K562 (cell line): ENCODE results near the gene OTOG. TPM values are rescaled to one million over a fixed set of nuclear protein-coding genes. Genes with fewer than 3 reads are reported as not detected.

Experiments
- ATAC-seq: fragments of 200-7000 bp; cut with Tn5 transposase; 3 replicates; pipeline ENCODE4 v1.9.1; 2020; ENCODE audit warnings: moderate library complexity
- BruUV-seq: library from RNA; stranded (reverse); fragments of 400-500 nt; replicated peaks from 2 replicates; lab custom pipeline; 2021; lab: Mats Ljungman, UMichigan
- CTCF ChIA-PET: fragments of 300-600 bp; formaldehyde crosslinking; extraction: SDS; loops from one replicate; lab custom pipeline; 2021; ENCODE audit warnings: low intra/inter-chr PET ratio; lab: Yijun Ruan, JAX
- POLR2A ChIA-PET: fragments of 300-600, 350-650 bp; sonication (Branson Sonifier 250); formaldehyde crosslinking; extraction: SDS; loops from one replicate; lab custom pipeline; 2021; ENCODE audit warnings: antibody characterized with exemption, inconsistent platforms; lab: Yijun Ruan, JAX
- DNase-seq, 4 experiments: peaks; one replicate each; pipeline versions ENCODE4 v3.0.0 to v3.0.0-alpha.2; 2011 to 2018; ENCODE audit warnings: low spot score in 3 of 4, mixed read lengths in 3 of 4; ENCODE audit errors: extremely low read depth in 1 of 4
- FAIRE-seq: peaks from 2 replicates; lab custom pipeline; 2011; peaks lifted over from hg19 to GRCh38; lab: Jason Lieb, UNC
- H2AFZ ChIP-seq: 2 replicates; pipeline ENCODE4 v1.6.0; 2011; ENCODE audit warnings: low read depth, low read length, control low read depth, inconsistent platforms
- H3K27ac ChIP-seq: fragments of 200-600 bp; 3 replicates; pipeline ENCODE4 v1.8.0; 2011; ENCODE audit warnings: low read depth, mild to moderate bottlenecking, control low read depth, inconsistent platforms, low read length, moderate library complexity, mixed read lengths; ENCODE audit errors: extremely low read depth
- H3K27me3 ChIP-seq, 2 experiments: fragments of 300-600 bp in 1 of 2; 2 replicates in 1 of 2; 3 replicates in 1 of 2; pipeline versions ENCODE4 v1.6.0 to v1.8.0; 2011; ENCODE audit warnings: inconsistent platforms in 2 of 2, low read length in 2 of 2, mild to moderate bottlenecking in 1 of 2, mixed read lengths in 1 of 2, moderate library complexity in 1 of 2; ENCODE audit not compliant: control insufficient read depth in 2 of 2, insufficient read depth in 2 of 2
- H3K36me3 ChIP-seq: fragments of 300-600 bp; 3 replicates; pipeline ENCODE4 v1.8.0; 2011; ENCODE audit warnings: mild to moderate bottlenecking, low read length, inconsistent platforms; ENCODE audit not compliant: control insufficient read depth, insufficient read depth
- H3K4me1 ChIP-seq, 2 experiments: fragments of 200-600 bp in 1 of 2; replicated peaks in 1 of 2; 2 replicates in 1 of 2; 3 replicates in 1 of 2; pipeline versions ENCODE4 v1.5.1 to v1.8.0; 2011; ENCODE audit warnings: inconsistent platforms in 2 of 2, low read length in 2 of 2, mild to moderate bottlenecking in 1 of 2, mixed read lengths in 1 of 2, moderate library complexity in 1 of 2; ENCODE audit not compliant: control insufficient read depth in 2 of 2, insufficient read depth in 2 of 2
- H3K4me2 ChIP-seq: 2 replicates; pipeline ENCODE4 v1.6.1; 2011; ENCODE audit warnings: low read length, control low read depth, inconsistent platforms, mixed read lengths; ENCODE audit not compliant: insufficient read depth
- H3K4me3 ChIP-seq: fragments of 200-600 bp; sonication (generic), shearing (Covaris generic); 2 replicates; pipeline ENCODE4 v1.5.1; 2016; ENCODE audit warnings: control low read depth, inconsistent platforms
- H3K79me2 ChIP-seq: fragments of 200-600 bp; 3 replicates; pipeline ENCODE4 v1.8.0; 2011; ENCODE audit warnings: low read length, inconsistent platforms; ENCODE audit not compliant: control insufficient read depth, insufficient read depth
- H3K9ac ChIP-seq, 2 experiments: 2 replicates each; pipeline versions ENCODE4 v1.6.0 to v1.6.1; 2011; ENCODE audit warnings: low read depth in 2 of 2, low read length in 2 of 2, control low read depth in 1 of 2, inconsistent platforms in 1 of 2, mild to moderate bottlenecking in 1 of 2, mixed read lengths in 1 of 2; ENCODE audit not compliant: insufficient read depth in 1 of 2
- H3K9me1 ChIP-seq: one replicate; pipeline ENCODE4 v1.6.0; 2011; ENCODE audit warnings: inconsistent platforms, mild to moderate bottlenecking, low read length, moderate library complexity; ENCODE audit not compliant: control insufficient read depth, insufficient read depth
- H3K9me3 ChIP-seq: replicated peaks from 2 replicates; pipeline ENCODE4 v1.5.1; 2011; ENCODE audit warnings: low read depth, low read length, inconsistent platforms; ENCODE audit not compliant: control insufficient read depth, insufficient read depth
- H4K20me1 ChIP-seq: replicated peaks from 2 replicates; pipeline ENCODE4 v1.6.1; 2011; ENCODE audit warnings: low read length, inconsistent platforms, mixed read lengths; ENCODE audit not compliant: control insufficient read depth, insufficient read depth
- ASH1L ChIP-seq: fragments of 450-650 bp; IDR thresholded peaks from 2 replicates; pipeline ENCODE4 v1.6.1; 2018; ENCODE audit warnings: borderline replicate concordance, mild to moderate bottlenecking, low read depth; ENCODE audit not compliant: partially characterized antibody
- EGR1 ChIP-seq: fragments of 450-650 bp; conservative IDR thresholded peaks from 2 replicates; pipeline ENCODE4 v1.6.1; 2017; ENCODE audit warnings: mild to moderate bottlenecking
- FOXO4 ChIP-seq: fragments of 450-650 bp; formaldehyde crosslinking; IDR thresholded peaks from 2 replicates; pipeline ENCODE4 v1.4.0; 2020; ENCODE audit warnings: mild to moderate bottlenecking, moderate library complexity
- REST ChIP-seq, 2 experiments: fragments of 450-650 bp; formaldehyde crosslinking in 1 of 2; IDR thresholded peaks; 2 replicates each; pipeline versions ENCODE4 v1.4.0 to v1.6.1; 2014 to 2020; ENCODE audit warnings: mild to moderate bottlenecking in 2 of 2, borderline replicate concordance in 1 of 2, low read depth in 1 of 2
- STAT5A ChIP-seq: IDR thresholded peaks from 2 replicates; pipeline ENCODE4 v1.6.1; 2012; ENCODE audit warnings: low read length, inconsistent platforms, borderline replicate concordance
- ZBTB26 ChIP-seq: fragments of 450-650 bp; formaldehyde crosslinking; IDR thresholded peaks from 2 replicates; pipeline ENCODE4 v1.4.0; 2022; ENCODE audit warnings: missing genetic modification characterization
- ZNF212 ChIP-seq: fragments of 450-650 bp; formaldehyde crosslinking; IDR thresholded peaks from 2 replicates; pipeline ENCODE4 v1.4.0; 2020; ENCODE audit warnings: mild to moderate bottlenecking
- WGBS: fragments of 100-300 bp; shearing (Covaris generic); methylation state at CpG from one replicate; pipeline ENCODE4 v1.1.6; 2016; ENCODE audit warnings: low coverage, mixed read lengths; ENCODE audit not compliant: insufficient coverage; ENCODE audit errors: missing lambda C conversion rate; 5-methylcytosine and 5-hydroxymethylcytosine counted together
- in situ Hi-C: fragments of 300-500 bp; cut with MboI; formaldehyde crosslinking; loops from 4 replicates; pipeline ENCODE4 v1.15.0; 2018; ENCODE audit warnings: inconsistent platforms, mixed read lengths
- intact Hi-C: fragments of 100-400 bp; cut with micrococcal nuclease; formaldehyde crosslinking; loops from 2 replicates; pipeline ENCODE4 v1.14.2; 2022
- polyA plus RNA-seq, 8 experiments: library from polyadenylated mRNA; depleted of rRNA in 4 of 8; stranded (reverse) in 5 of 8; unstranded in 3 of 8; fragments of >200 nt; fragmentation: Nextera tagmentation in 2 of 8; fragmentation: Illumina TruSeq in 1 of 8; extraction: Ambion mirVana in 2 of 8; extraction: Trizol in 1 of 8; gene quantifications; 2 replicates each; pipeline versions ENCODE4 v1.2.1 to v1.2.3, GENCODE V29; 2011 to 2014; ENCODE audit warnings: inconsistent platforms in 1 of 8, missing spikeins in 1 of 8
- total RNA-seq, 7 experiments: library from RNA; depleted of rRNA in 6 of 7; stranded (reverse); fragments of >200 nt in 6 of 7; fragmentation: Illumina TruSeq in 2 of 7; extraction: Trizol in 2 of 7; gene quantifications; 2 replicates each; pipeline versions ENCODE4 v1.2.1 to v1.2.3, GENCODE V29; 2011 to 2021; ENCODE audit warnings: low replicate concordance in 1 of 7

The OTOG gene
- total and polyA plus RNA-seq, 9 of the 15 experiments (the other 6 are each of a cell fraction or from before 2014, with no cell fraction given), result not detected

GRCh38 chr11:17641792-17642350 lies 94.8 kb downstream of the OTOG start:
- WGBS, result 2% methylated on average over 14 of the region's 17 CpGs
- H3K9me3 ChIP-seq, result no peaks in the 10 kb centered on the region
- POLR2A ChIA-PET, result no interaction called here
- no peaks in the 10 kb centered on the region for H3K9me1 ChIP-seq
- ATAC-seq, result no peak
- H3K4me3 ChIP-seq, result no peak overlapping the region
- H4K20me1 ChIP-seq, result peaks cover 3% of the 10 kb centered on the region; the same call in 1 of the 2 replicates
- peaks cover 4 to 31% of the 10 kb centered on the region in 2 experiments; a peak in 3 of 5 replicates for H3K27me3 ChIP-seq
- intact Hi-C loops, result no loop called here
- H3K4me2 ChIP-seq, result no peak overlapping the region
- no peak overlapping the region for H3K27ac ChIP-seq
- no peaks in the 10 kb centered on the region for H3K36me3 ChIP-seq
- peak in 1 of 4 experiments; percentile 2 for DNase-seq
- BruUV-seq, result no TSS peak
- CTCF ChIA-PET, result no interaction called here
- no peak overlapping the region for H3K9ac ChIP-seq
- FAIRE-seq, result no peak
- H3K4me1 ChIP-seq, result peaks cover 0 to 4% of the 10 kb centered on the region in 2 experiments; a peak in 1 of 5 replicates
- H3K79me2 ChIP-seq, result no peaks in the 10 kb centered on the region
- in situ Hi-C loops, result no loop called here
- no peak overlapping the region for H2AFZ ChIP-seq
- TF ChIP-seq STAT5A (no peak), EGR1 (no peak), ZBTB26 (CRISPR knock-in tag) (no peak), REST (IDR thresholded peaks at IDR 0.05; ENCODE audit: borderline replicate concordance) (no peak), REST (CRISPR knock-in tag; IDR thresholded peaks at IDR 0.05; ENCODE audit: low read depth) (no peak), ASH1L (no peak), FOXO4 (CRISPR knock-in tag) (no peak), ZNF212 (CRISPR knock-in tag) (no peak)
